Measurements from ENCODE around the gene PILRA. TPM values are rescaled to one million over a fixed set of nuclear protein-coding genes. Genes with fewer than 3 reads are reported as not detected.

PILRA gene
- total RNA-seq, 1 experiment from 2014 or later: 1.8 TPM

- no peak for TF ChIP-seq MXD4 (CRISPR knock-in tag; IDR thresholded peaks at IDR 0.05; ENCODE audit: borderline replicate concordance)
- peak; percentile 61 for TF ChIP-seq ZNF423 (CRISPR knock-in tag; IDR thresholded peaks at IDR 0.05)
- TF ChIP-seq EMX1 (CRISPR knock-in tag; IDR thresholded peaks at IDR 0.05): peak; percentile 67; the same call in 1 of the 2 replicates
- TF ChIP-seq, protein P1, sequence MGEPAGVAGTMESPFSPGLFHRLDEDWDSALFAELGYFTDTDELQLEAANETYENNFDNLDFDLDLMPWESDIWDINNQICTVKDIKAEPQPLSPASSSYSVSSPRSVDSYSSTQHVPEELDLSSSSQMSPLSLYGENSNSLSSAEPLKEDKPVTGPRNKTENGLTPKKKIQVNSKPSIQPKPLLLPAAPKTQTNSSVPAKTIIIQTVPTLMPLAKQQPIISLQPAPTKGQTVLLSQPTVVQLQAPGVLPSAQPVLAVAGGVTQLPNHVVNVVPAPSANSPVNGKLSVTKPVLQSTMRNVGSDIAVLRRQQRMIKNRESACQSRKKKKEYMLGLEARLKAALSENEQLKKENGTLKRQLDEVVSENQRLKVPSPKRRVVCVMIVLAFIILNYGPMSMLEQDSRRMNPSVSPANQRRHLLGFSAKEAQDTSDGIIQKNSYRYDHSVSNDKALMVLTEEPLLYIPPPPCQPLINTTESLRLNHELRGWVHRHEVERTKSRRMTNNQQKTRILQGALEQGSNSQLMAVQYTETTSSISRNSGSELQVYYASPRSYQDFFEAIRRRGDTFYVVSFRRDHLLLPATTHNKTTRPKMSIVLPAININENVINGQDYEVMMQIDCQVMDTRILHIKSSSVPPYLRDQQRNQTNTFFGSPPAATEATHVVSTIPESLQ (CRISPR knock-in tag; IDR thresholded peaks at IDR 0.05): no peak
- TF ChIP-seq AR (CRISPR knock-in tag; IDR thresholded peaks at IDR 0.05): 0 out of 2 replicates have a peak, but pooled peaks have one; percentile 12
These were observed 3.0 kb upstream of the PILRA start (continued) for GRCh38 chr7:100370303-100370702.

GRCh38 chr7:100370746-100371145 is 2.5 kb upstream of the PILRA start:
- no peak for TF ChIP-seq TP53 (CRISPR knock-in tag; IDR thresholded peaks at IDR 0.05)
- TF ChIP-seq EMX1 (CRISPR knock-in tag; IDR thresholded peaks at IDR 0.05): 0 out of 2 replicates have a peak, but pooled peaks have one; percentile 14
- DNase-seq (ENCODE audit: low spot score) (no peak), ATAC-seq (no peak)
- H3K27ac Mint-ChIP-seq: peak overlapping the region; percentile 87
- CTCF ChIA-PET: interaction anchor here (1.0 to 1.9 kb wide), 3 partner anchors 10 to 37 kb away, joined by 3 to 11 read pairs (median 3); no protein-coding TSS in a partner anchor
- no peak overlapping the region for H3K4me3 Mint-ChIP-seq
- no peaks in the 10 kb centered on the region for H3K9me3 Mint-ChIP-seq
- peaks cover 47% of the 10 kb centered on the region for H3K4me1 Mint-ChIP-seq
- peaks cover 6% of the 10 kb centered on the region for H3K36me3 Mint-ChIP-seq
- POLR2A ChIA-PET: no interaction called here
- H3K27me3 Mint-ChIP-seq (ENCODE audit: low read depth): no peaks in the 10 kb centered on the region

DNA sequence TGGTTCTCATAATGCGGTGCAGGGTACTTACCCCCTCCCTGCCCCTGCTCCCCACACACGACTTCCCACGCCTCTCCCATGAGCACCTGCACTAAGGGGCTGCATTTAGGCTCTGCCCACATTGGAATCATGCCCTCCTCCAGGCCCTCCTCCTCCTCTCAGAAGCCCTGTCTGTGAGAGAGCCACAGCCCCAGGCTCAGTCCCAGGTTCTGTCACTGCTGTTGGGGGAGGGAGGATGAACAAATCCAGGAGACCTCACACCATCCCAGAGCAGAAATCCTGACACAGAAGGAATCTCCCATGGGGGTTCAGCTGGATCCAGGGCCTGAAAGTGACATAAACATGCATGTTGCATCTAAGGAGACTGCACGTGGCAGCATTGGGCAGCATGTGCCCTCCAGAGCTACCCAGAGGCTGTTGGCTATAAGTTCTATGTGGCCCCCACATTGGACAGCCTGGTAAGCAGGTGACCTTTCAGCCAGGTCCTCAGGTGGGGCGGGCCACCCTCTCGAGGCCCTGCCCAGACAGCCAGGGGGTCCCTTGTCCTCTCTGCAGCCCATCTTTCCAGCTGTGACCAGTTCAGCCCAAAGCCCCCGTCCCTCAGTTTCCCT is 1.6 kb upstream of the PILRA start:
- ChIA-PET POLR2A (no interaction called here), CTCF (interaction anchor here (0.7 kb wide), 1 partner anchor 36 kb away, joined by 3 read pairs; no protein-coding TSS in a partner anchor)
- no peaks in the 10 kb centered on the region for H3K9me3 Mint-ChIP-seq
- DNase-seq (ENCODE audit: low spot score) (no peak), ATAC-seq (no peak)
- H3K4me3 Mint-ChIP-seq: no peak overlapping the region
- TF ChIP-seq, protein P2, sequence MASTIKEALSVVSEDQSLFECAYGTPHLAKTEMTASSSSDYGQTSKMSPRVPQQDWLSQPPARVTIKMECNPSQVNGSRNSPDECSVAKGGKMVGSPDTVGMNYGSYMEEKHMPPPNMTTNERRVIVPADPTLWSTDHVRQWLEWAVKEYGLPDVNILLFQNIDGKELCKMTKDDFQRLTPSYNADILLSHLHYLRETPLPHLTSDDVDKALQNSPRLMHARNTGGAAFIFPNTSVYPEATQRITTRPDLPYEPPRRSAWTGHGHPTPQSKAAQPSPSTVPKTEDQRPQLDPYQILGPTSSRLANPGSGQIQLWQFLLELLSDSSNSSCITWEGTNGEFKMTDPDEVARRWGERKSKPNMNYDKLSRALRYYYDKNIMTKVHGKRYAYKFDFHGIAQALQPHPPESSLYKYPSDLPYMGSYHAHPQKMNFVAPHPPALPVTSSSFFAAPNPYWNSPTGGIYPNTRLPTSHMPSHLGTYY (CRISPR knock-in tag; IDR thresholded peaks at IDR 0.05): 0 out of 2 replicates have a peak, but pooled peaks have one; percentile 59
- TF ChIP-seq CBFB (CRISPR knock-in tag; IDR thresholded peaks at IDR 0.05; ENCODE audit: low read depth): no peak
- H3K36me3 Mint-ChIP-seq: peaks cover 6% of the 10 kb centered on the region
- H3K27me3 Mint-ChIP-seq (ENCODE audit: low read depth): no peaks in the 10 kb centered on the region
- peaks cover 48% of the 10 kb centered on the region for H3K4me1 Mint-ChIP-seq
- no peak overlapping the region for H3K27ac Mint-ChIP-seq

DNA sequence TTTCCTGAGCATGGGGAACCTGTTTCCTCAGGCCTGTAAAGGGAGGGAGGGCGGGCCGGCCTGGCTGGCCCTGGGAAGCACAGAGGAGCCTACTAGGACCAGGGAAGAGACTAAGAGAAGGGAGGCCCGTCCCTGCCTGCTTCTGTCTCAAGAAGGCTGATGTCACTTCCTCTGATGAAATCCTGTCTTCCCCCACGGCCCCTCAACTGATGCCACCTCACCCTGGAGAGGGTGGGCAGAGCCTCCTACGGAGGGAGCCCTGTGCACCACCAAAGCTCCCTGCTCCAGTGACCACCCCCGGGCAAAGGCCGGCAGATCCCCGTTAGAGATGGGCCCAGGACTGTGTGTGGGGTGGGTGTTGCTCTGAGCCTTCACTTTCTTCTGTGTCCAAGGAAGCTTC is 1.0 kb upstream of the PILRA start:
- DNase-seq (ENCODE audit: low spot score) (no peak), ATAC-seq (no peak)
- POLR2A ChIA-PET: no interaction called here
- H3K9me3 Mint-ChIP-seq: no peaks in the 10 kb centered on the region
- no peak for TF ChIP-seq MYBL2 (CRISPR knock-in tag; IDR thresholded peaks at IDR 0.05)
- TF ChIP-seq, protein P3, sequence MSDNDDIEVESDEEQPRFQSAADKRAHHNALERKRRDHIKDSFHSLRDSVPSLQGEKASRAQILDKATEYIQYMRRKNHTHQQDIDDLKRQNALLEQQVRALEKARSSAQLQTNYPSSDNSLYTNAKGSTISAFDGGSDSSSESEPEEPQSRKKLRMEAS (CRISPR knock-in tag; IDR thresholded peaks at IDR 0.05): no peak
- TF ChIP-seq ZNF219 (CRISPR knock-in tag; IDR thresholded peaks at IDR 0.05; ENCODE audit: borderline replicate concordance): no peak
- TF ChIP-seq CREM (CRISPR knock-in tag; IDR thresholded peaks at IDR 0.05): no peak
- TF ChIP-seq FOXK1 (CRISPR knock-in tag; IDR thresholded peaks at IDR 0.05): no peak
- no peak for TF ChIP-seq TEAD1 (CRISPR knock-in tag; IDR thresholded peaks at IDR 0.05)
- TF ChIP-seq, protein P4, sequence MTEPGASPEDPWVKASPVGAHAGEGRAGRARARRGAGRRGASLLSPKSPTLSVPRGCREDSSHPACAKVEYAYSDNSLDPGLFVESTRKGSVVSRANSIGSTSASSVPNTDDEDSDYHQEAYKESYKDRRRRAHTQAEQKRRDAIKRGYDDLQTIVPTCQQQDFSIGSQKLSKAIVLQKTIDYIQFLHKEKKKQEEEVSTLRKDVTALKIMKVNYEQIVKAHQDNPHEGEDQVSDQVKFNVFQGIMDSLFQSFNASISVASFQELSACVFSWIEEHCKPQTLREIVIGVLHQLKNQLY (CRISPR knock-in tag; IDR thresholded peaks at IDR 0.05): no peak
- H3K27ac Mint-ChIP-seq: no peak overlapping the region
- H3K4me3 Mint-ChIP-seq: no peak overlapping the region
- peaks cover 4% of the 10 kb centered on the region for H3K36me3 Mint-ChIP-seq
- H3K4me1 Mint-ChIP-seq: peaks cover 48% of the 10 kb centered on the region
- CTCF ChIA-PET: no interaction called here
- no peaks in the 10 kb centered on the region for H3K27me3 Mint-ChIP-seq (ENCODE audit: low read depth)

Measured in WTC11 (cell line).